GM12878 (cell line): ENCODE measurements around the gene AHCYL2. TPM values are rescaled to one million over a fixed set of nuclear protein-coding genes. Genes with fewer than 3 reads are reported as not detected.

ENCODE experiments used
- ATAC-seq: fragments of 200-7000 bp; cut with Tn5 transposase; 3 replicates; pipeline ENCODE4 v1.9.1; 2020; ENCODE audit warnings: mild to moderate bottlenecking, moderate library complexity
- BruUV-seq: library from RNA; stranded (reverse); fragments of 400-500 nt; replicated peaks from 2 replicates; lab custom pipeline; 2021; lab: Mats Ljungman, UMichigan
- CTCF ChIA-PET: fragments of 300-600 bp; sonication (Branson Sonifier 250); formaldehyde crosslinking; extraction: SDS; loops from one replicate; lab custom pipeline; 2021; ENCODE audit warnings: inconsistent platforms; lab: Yijun Ruan, JAX
- POLR2A ChIA-PET: fragments of 350-600 bp; formaldehyde crosslinking; extraction: SDS; loops from one replicate; lab custom pipeline; 2021; ENCODE audit warnings: inconsistent platforms; lab: Charles Lee
- RAD21 ChIA-PET: fragments of 300-600 bp; sonication (Branson Sonifier 250); formaldehyde crosslinking; loops from one replicate; lab custom pipeline; 2023; ENCODE audit warnings: antibody characterized with exemption; ENCODE audit not compliant: unreplicated experiment; lab: Charles Lee
- SMC1A ChIA-PET: fragments of 300-600 bp; sonication (Branson Sonifier 250); formaldehyde crosslinking; loops from one replicate; lab custom pipeline; 2023; ENCODE audit not compliant: unreplicated experiment, uncharacterized antibody; lab: Charles Lee
- DNase-seq: peaks from one replicate; pipeline ENCODE4 v3.0.0-alpha.2; 2011; ENCODE audit warnings: low read depth, low spot score
- FAIRE-seq: peaks from 3 replicates; lab custom pipeline; 2011; peaks lifted over from hg19 to GRCh38; lab: Jason Lieb, UNC
- H2AFZ ChIP-seq: 2 replicates; pipeline ENCODE4 v1.6.0; 2011; ENCODE audit warnings: low read depth, low read length, control low read depth; ENCODE audit not compliant: control insufficient read depth
- H3K27ac ChIP-seq: 2 replicates; pipeline ENCODE4 v1.5.1; 2011; ENCODE audit warnings: control low read depth; ENCODE audit not compliant: control insufficient read depth, insufficient read depth
- H3K27me3 ChIP-seq, 2 experiments: replicated peaks in 1 of 2; 2 replicates each; pipeline versions ENCODE4 v1.6.0 to v1.6.1; 2011; ENCODE audit warnings: low read length in 1 of 2; ENCODE audit not compliant: control insufficient read depth in 2 of 2, insufficient read depth in 2 of 2
- H3K36me3 ChIP-seq, 2 experiments: 2 replicates each; pipeline ENCODE4 v1.5.1; 2011; ENCODE audit warnings: low read length in 1 of 2; ENCODE audit not compliant: control insufficient read depth in 2 of 2, insufficient read depth in 2 of 2
- H3K4me1 ChIP-seq: 2 replicates; pipeline ENCODE4 v1.6.1; 2011; ENCODE audit warnings: mild to moderate bottlenecking, low read length, moderate library complexity, mixed read lengths; ENCODE audit not compliant: control insufficient read depth, insufficient read depth
- H3K4me2 ChIP-seq: 2 replicates; pipeline ENCODE4 v1.6.0; 2011; ENCODE audit warnings: control low read depth; ENCODE audit not compliant: control insufficient read depth, insufficient read depth
- H3K4me3 ChIP-seq: fragments of 200-600 bp; sonication (generic); 2 replicates; pipeline ENCODE4 v1.5.1; 2016
- H3K79me2 ChIP-seq: 2 replicates; pipeline ENCODE4 v1.6.0; 2011; ENCODE audit warnings: low read length; ENCODE audit not compliant: control insufficient read depth, insufficient read depth
- H3K9ac ChIP-seq: 2 replicates; pipeline ENCODE4 v1.8.0; 2011; ENCODE audit warnings: low read length, control low read depth, mixed read lengths; ENCODE audit not compliant: control insufficient read depth, insufficient read depth
- H3K9me3 ChIP-seq: replicated peaks from 3 replicates; pipeline ENCODE4 v1.5.1; 2011; ENCODE audit warnings: mild to moderate bottlenecking, low read length; ENCODE audit not compliant: control insufficient read depth, insufficient read depth
- H4K20me1 ChIP-seq: 2 replicates; pipeline ENCODE4 v1.6.0; 2011; ENCODE audit not compliant: control insufficient read depth, insufficient read depth
- CBX3 ChIP-seq: fragments of 200-600 bp; sonication (generic); IDR thresholded peaks from 2 replicates; pipeline ENCODE4 v1.6.1; 2016; ENCODE audit warnings: low read depth, borderline replicate concordance
- CHD4 ChIP-seq: fragments of 200-600 bp; sonication (generic); IDR thresholded peaks from 2 replicates; pipeline ENCODE4 v1.6.1; 2016; ENCODE audit warnings: mild to moderate bottlenecking
- IKZF2 ChIP-seq, 2 experiments: fragments of 450-650 bp; IDR thresholded peaks; 2 replicates each; pipeline ENCODE4 v1.6.1; 2017; ENCODE audit warnings: mild to moderate bottlenecking in 2 of 2, moderate library complexity in 2 of 2
- PAX5 ChIP-seq: IDR thresholded peaks from 2 replicates; pipeline ENCODE4 v1.6.1; 2011; ENCODE audit warnings: low read depth, low read length, borderline replicate concordance
- PRDM15 ChIP-seq: fragments of 450-650 bp; formaldehyde crosslinking; IDR thresholded peaks from 2 replicates; pipeline ENCODE4 v1.4.0; 2020; ENCODE audit warnings: mild to moderate bottlenecking, moderate library complexity
- RELA ChIP-seq: fragments of 450-650 bp; IDR thresholded peaks from 2 replicates; pipeline ENCODE4 v1.8.0; 2014; ENCODE audit warnings: borderline replicate concordance; ENCODE audit not compliant: partially characterized antibody
- SIX5 ChIP-seq: IDR thresholded peaks from 2 replicates; pipeline ENCODE4 v1.6.1; 2011; ENCODE audit warnings: mild to moderate bottlenecking, low read depth, low read length, moderate library complexity; ENCODE audit not compliant: severe bottlenecking
- SRF ChIP-seq, 2 experiments: IDR thresholded peaks; 2 replicates each; pipeline ENCODE4 v1.6.1; 2011; ENCODE audit warnings: low read depth in 2 of 2, low read length in 2 of 2, mild to moderate bottlenecking in 1 of 2, moderate library complexity in 1 of 2
- SUPT20H ChIP-seq: IDR thresholded peaks from 2 replicates; pipeline ENCODE4 v1.6.1; 2011; ENCODE audit warnings: low read depth, mild to moderate bottlenecking, low read length, moderate library complexity, borderline replicate concordance; ENCODE audit not compliant: control insufficient read depth
- USF1 ChIP-seq: IDR thresholded peaks from 2 replicates; pipeline ENCODE4 v1.6.1; 2011; ENCODE audit warnings: borderline replicate concordance, low read depth, mild to moderate bottlenecking, moderate library complexity, mixed read lengths, low read length; ENCODE audit not compliant: insufficient read depth; ENCODE audit errors: extremely low read length
- WRNIP1 ChIP-seq: IDR thresholded peaks from 2 replicates; pipeline ENCODE4 v1.6.1; 2011; ENCODE audit warnings: low read depth, low read length, improper control_type of control experiment, borderline replicate concordance
- WGBS: methylation state at CpG from one replicate; pipeline ENCODE4 v1.1.6; 2016; ENCODE audit warnings: low lambda C conversion rate; ENCODE audit not compliant: insufficient replicate concordance, insufficient coverage; ENCODE audit errors: missing lambda C conversion rate; 5-methylcytosine and 5-hydroxymethylcytosine counted together
- in situ Hi-C: fragments of 300-500 bp; cut with MboI; formaldehyde crosslinking; loops from 9 replicates; pipeline ENCODE4 v1.14.3; 2018; ENCODE audit warnings: mixed read lengths
- intact Hi-C: fragments of 100-400 bp; cut with micrococcal nuclease; formaldehyde crosslinking; loops from one replicate; pipeline ENCODE4 v1.14.2; 2022; ENCODE audit not compliant: unreplicated experiment
- polyA plus RNA-seq, 11 experiments: library from polyadenylated mRNA; depleted of rRNA in 4 of 11; unstranded in 6 of 11; stranded (reverse) in 5 of 11; fragments of >200 nt; fragmentation: Nextera tagmentation in 4 of 11; fragmentation: Illumina TruSeq in 1 of 11; extraction: Ambion mirVana in 4 of 11; extraction: Trizol in 1 of 11; gene quantifications; 1 replicate in 1 of 11; 2 replicates in 10 of 11; pipeline versions ENCODE4 v1.2.1 to v1.2.3, GENCODE V29; 2011 to 2016; ENCODE audit warnings: inconsistent platforms in 2 of 11, missing spikeins in 2 of 11, low read depth in 1 of 11
- total RNA-seq, 4 experiments: library from RNA; depleted of rRNA in 3 of 4; stranded (reverse); fragments of >200 nt in 3 of 4; fragmentation: Illumina TruSeq in 1 of 4; extraction: Trizol in 1 of 4; gene quantifications; 2 replicates each; pipeline versions ENCODE4 v1.2.1 to v1.2.3, GENCODE V29; 2013 to 2021

AHCYL2 gene
- total and polyA plus RNA-seq, 10 of the 15 experiments (the other 5 are each of a cell fraction or from before 2014, with no cell fraction given): 1.7 to 29.1 (median 5.4) TPM

DNA sequence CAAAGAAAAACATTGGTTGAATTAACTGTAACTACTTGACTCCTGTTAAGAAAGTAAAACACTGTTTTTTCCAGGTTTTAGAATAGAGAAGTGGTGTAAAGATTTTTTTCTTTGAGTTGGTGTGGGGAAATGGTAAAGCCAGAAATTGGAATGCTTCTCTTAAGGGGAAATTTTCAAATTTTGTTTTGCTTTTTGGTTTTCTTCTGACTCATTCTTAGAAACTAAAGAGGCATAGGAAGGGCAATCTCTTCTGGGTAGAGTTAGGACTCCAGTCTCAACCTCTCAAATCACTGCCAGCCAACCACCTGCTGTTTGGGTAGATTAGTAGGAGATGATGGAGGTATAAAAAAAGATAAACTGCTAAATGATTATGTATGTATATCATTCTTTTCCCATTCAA lies 161.7 kb downstream of the AHCYL2 start:
- no peak for FAIRE-seq

DNA sequence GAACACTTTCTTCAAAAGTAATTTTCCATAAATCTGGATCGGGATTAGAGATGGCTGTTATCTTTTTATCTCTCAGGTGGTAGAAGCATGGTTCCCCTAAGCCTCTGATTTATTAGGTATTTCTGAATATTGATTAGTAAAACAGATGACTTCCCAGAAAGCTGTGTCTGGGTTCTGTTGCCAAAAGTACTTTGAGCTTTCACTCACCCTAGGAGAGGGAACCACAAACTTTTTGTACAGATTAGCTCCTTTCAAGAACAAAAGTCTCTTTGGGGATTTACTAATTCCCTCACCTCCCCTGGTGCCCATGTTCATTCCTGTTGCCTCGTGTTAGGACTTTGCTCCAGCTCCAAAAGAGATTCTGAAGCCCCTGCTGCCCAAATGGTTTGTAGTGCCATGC lies 162.7 kb downstream of the AHCYL2 start:
- no peaks in the 10 kb centered on the region for H4K20me1 ChIP-seq
- no peak for FAIRE-seq
- no peak for DNase-seq
- no peaks in the 10 kb centered on the region for H3K9me3 ChIP-seq
- no peaks in the 10 kb centered on the region for H3K27me3 ChIP-seq
- intact Hi-C loops: no loop called here
- no peak overlapping the region for H3K27ac ChIP-seq
- no peak overlapping the region for H2AFZ ChIP-seq
- ChIA-PET RAD21 (interaction anchor here (1.1 to 3.6 kb wide), 4 partner anchors 14 to 47 kb away, joined by 3 to 22 read pairs (median 7); partner anchors contain the start of gene STRIP2), CTCF (interaction anchor here (0.5 to 9.8 kb wide), 8 partner anchors 10 to 84 kb away, joined by 3 to 129 read pairs (median 16); no protein-coding TSS in a partner anchor), SMC1A (interaction anchor here (0.8 to 6.2 kb wide), 12 partner anchors 9 to 616 kb away, joined by 3 to 65 read pairs (median 3); no protein-coding TSS in a partner anchor), POLR2A (interaction anchor here (0.6 to 1.0 kb wide), 4 partner anchors 8 to 53 kb away, joined by 3 read pairs; no protein-coding TSS in a partner anchor)
- no peaks in the 10 kb centered on the region; a peak in 1 of 4 replicates for H3K36me3 ChIP-seq
- no TSS peak for BruUV-seq
- in situ Hi-C loops: no loop called here
- H3K9ac ChIP-seq: no peak overlapping the region
- H3K4me2 ChIP-seq: no peak overlapping the region
- no peaks in the 10 kb centered on the region for H3K79me2 ChIP-seq
- ATAC-seq: no peak
- H3K4me3 ChIP-seq: no peak overlapping the region
- H3K4me1 ChIP-seq: no peaks in the 10 kb centered on the region; the same call in 1 of the 2 replicates
- 67% methylated on average over 2 of the region's 2 CpGs for WGBS
- TF ChIP-seq RELA: no peak
- TF ChIP-seq PAX5: no peak
- TF ChIP-seq USF1: no peak
- TF ChIP-seq SRF (IDR thresholded peaks at IDR 0.05; ENCODE audit: low read depth in 2 of 2, low read length in 2 of 2): no peak
- TF ChIP-seq SUPT20H: no peak
- no peak for TF ChIP-seq PRDM15 (CRISPR knock-in tag)
- TF ChIP-seq SIX5: no peak
- no peak for TF ChIP-seq WRNIP1
- TF ChIP-seq CHD4: no peak

More for the DNA sequence above, 161.7 kb downstream of the AHCYL2 start:
- Histone ChIP-seq H3K9me3 (no peaks in the 10 kb centered on the region), H4K20me1 (no peaks in the 10 kb centered on the region), H3K4me2 (no peak overlapping the region), H3K9ac (no peak overlapping the region), H3K79me2 (no peaks in the 10 kb centered on the region), H3K27ac (no peak overlapping the region), H2AFZ (no peak overlapping the region), H3K27me3 (no peaks in the 10 kb centered on the region), H3K4me3 (no peak overlapping the region), H3K36me3 (no peaks in the 10 kb centered on the region; a peak in 1 of 4 replicates), H3K4me1 (no peaks in the 10 kb centered on the region; the same call in 1 of the 2 replicates)
- in situ Hi-C loops (no loop called here), intact Hi-C loops (no loop called here)
- ChIA-PET RAD21 (interaction anchor here (0.6 to 3.6 kb wide), 3 partner anchors 15 to 168 kb away, joined by 4 to 22 read pairs (median 9); no protein-coding TSS in a partner anchor), CTCF (interaction anchor here (1.8 to 9.8 kb wide), 5 partner anchors 9 to 85 kb away, joined by 6 to 129 read pairs (median 20); no protein-coding TSS in a partner anchor), SMC1A (interaction anchor here (0.7 to 6.2 kb wide), 9 partner anchors 11 to 617 kb away, joined by 3 to 65 read pairs (median 3); no protein-coding TSS in a partner anchor), POLR2A (interaction anchor here (1.0 kb wide), 1 partner anchor 15 kb away, joined by 3 read pairs; no protein-coding TSS in a partner anchor)
- TF ChIP-seq IKZF2 (IDR thresholded peaks at IDR 0.05) (peak in 1 of 2 experiments; percentile 17; a peak in 1 of 4 replicates), CBX3 (no peak)
- no peak for DNase-seq
- peak; percentile 60 for ATAC-seq
- BruUV-seq: no TSS peak
